ENCODE data around the gene HOXD10. TPM values are rescaled to one million over a fixed set of nuclear protein-coding genes. Genes with fewer than 3 reads are reported as not detected.

Gene HOXD10
- total and polyA plus RNA-seq, 2 donors from 2014 or later, result 28.2 to 35.4 TPM

- no peaks in the 10 kb centered on the region for H3K36me3 ChIP-seq (ENCODE audit: control insufficient read depth in 2 of 3, insufficient read depth in 3 of 3, low read length in 3 of 3)
- H3K4me3 ChIP-seq (ENCODE audit: low read length in 3 of 3), result no peak overlapping the region
- peaks cover 90% of the 10 kb centered on the region for H3K27me3 ChIP-seq (ENCODE audit: control insufficient read depth, insufficient read depth, low read length)
- no peak overlapping the region for H3K27ac ChIP-seq (ENCODE audit: low read depth in 2 of 2, low read length in 2 of 2)
- H3K4me1 ChIP-seq (ENCODE audit: control insufficient read depth in 2 of 3, insufficient read depth in 2 of 3, low read depth in 1 of 3, low read length in 3 of 3), result peaks cover 0 to 10% (median 0%) of the 10 kb centered on the region in 3 donors
- FAIRE-seq, result no peak
- TF ChIP-seq CTCF (IDR thresholded peaks at IDR 0.05; ENCODE audit: borderline replicate concordance, extremely low read depth, insufficient read depth), result no peak
- no peak overlapping the region for H3K9ac ChIP-seq (ENCODE audit: low read length in 3 of 3)
- H3K9me3 ChIP-seq (ENCODE audit: control insufficient read depth in 2 of 3, insufficient read depth in 1 of 3, low read length in 3 of 3), result no peaks in the 10 kb centered on the region
- intact Hi-C loops (cut with DNase I), result loop anchor here (5.0 to 10.0 kb wide), 2 partner anchors 406 to 724 kb away; no protein-coding TSS in a partner anchor
- no peak for DNase-seq
These were observed 25.7 kb upstream of the HOXD10 start for GRCh38 chr2:176090862-176091261.

GRCh38 chr2:176091329-176092258 lies 25.0 kb upstream of the HOXD10 start:
- no peaks in the 10 kb centered on the region for H3K36me3 ChIP-seq (ENCODE audit: control insufficient read depth in 2 of 3, insufficient read depth in 3 of 3, low read length in 3 of 3)
- no peaks in the 10 kb centered on the region for H3K9me3 ChIP-seq (ENCODE audit: control insufficient read depth in 2 of 3, insufficient read depth in 1 of 3, low read length in 3 of 3)
- FAIRE-seq, result no peak
- H3K9ac ChIP-seq (ENCODE audit: low read length in 3 of 3), result no peak overlapping the region
- H3K27me3 ChIP-seq (ENCODE audit: control insufficient read depth, insufficient read depth, low read length), result peaks cover 90% of the 10 kb centered on the region
- H3K27ac ChIP-seq (ENCODE audit: low read depth in 2 of 2, low read length in 2 of 2), result no peak overlapping the region
- peak in 2 of 5 donors; percentile 29 to 48 for DNase-seq
- H3K4me1 ChIP-seq (ENCODE audit: control insufficient read depth in 2 of 3, insufficient read depth in 2 of 3, low read depth in 1 of 3, low read length in 3 of 3), result peaks cover 0 to 7% (median 2%) of the 10 kb centered on the region in 3 donors
- intact Hi-C loops (cut with DNase I), result loop anchor here (5.0 to 10.0 kb wide), 2 partner anchors 407 to 724 kb away; no protein-coding TSS in a partner anchor
- no peak for TF ChIP-seq CTCF (IDR thresholded peaks at IDR 0.05; ENCODE audit: borderline replicate concordance, extremely low read depth, insufficient read depth)
- H3K4me3 ChIP-seq (ENCODE audit: low read length in 3 of 3), result no peak overlapping the region

GRCh38 chr2:176092270-176093144 lies 24.1 kb upstream of the HOXD10 start, which contains the start of gene HOXD13:
HOXD13 (plus strand) TSS chr2:176092721; CDS start chr2:176092891, 170 bp downstream.
- H3K4me3 ChIP-seq (ENCODE audit: low read length in 3 of 3), result no peak within 1 kb of the TSS
- H3K27ac ChIP-seq (ENCODE audit: low read depth in 2 of 2, low read length in 2 of 2), result no peak within 1 kb of the TSS
- no peaks in the 10 kb centered on the region for H3K36me3 ChIP-seq (ENCODE audit: control insufficient read depth in 2 of 3, insufficient read depth in 3 of 3, low read length in 3 of 3)
- DNase-seq (peak; percentile 68 to 85 (median 76)), FAIRE-seq (no peak)
- intact Hi-C loops (cut with DNase I), result loop anchor here (5.0 to 10.0 kb wide), 2 partner anchors 408 to 725 kb away; no protein-coding TSS in a partner anchor
- no peak within 1 kb of the TSS for H3K9ac ChIP-seq (ENCODE audit: low read length in 3 of 3)
- H3K4me1 ChIP-seq (ENCODE audit: control insufficient read depth in 2 of 3, insufficient read depth in 2 of 3, low read depth in 1 of 3, low read length in 3 of 3), result peaks cover 0 to 14% (median 5%) of the 10 kb centered on the region in 3 donors
- TF ChIP-seq CTCF (IDR thresholded peaks at IDR 0.05; ENCODE audit: borderline replicate concordance, extremely low read depth, insufficient read depth), result no peak
- no peaks in the 10 kb centered on the region for H3K9me3 ChIP-seq (ENCODE audit: control insufficient read depth in 2 of 3, insufficient read depth in 1 of 3, low read length in 3 of 3)
- peaks cover 90% of the 10 kb centered on the region for H3K27me3 ChIP-seq (ENCODE audit: control insufficient read depth, insufficient read depth, low read length)

All from kidney (tissue), 14 donors.